Measurements from ENCODE around the gene PRRT1. TPM values are rescaled to one million over a fixed set of nuclear protein-coding genes. Genes with fewer than 3 reads are reported as not detected.

The PRRT1 gene
- total RNA-seq, 1 donor from 2014 or later: 1.3 TPM

DNA sequence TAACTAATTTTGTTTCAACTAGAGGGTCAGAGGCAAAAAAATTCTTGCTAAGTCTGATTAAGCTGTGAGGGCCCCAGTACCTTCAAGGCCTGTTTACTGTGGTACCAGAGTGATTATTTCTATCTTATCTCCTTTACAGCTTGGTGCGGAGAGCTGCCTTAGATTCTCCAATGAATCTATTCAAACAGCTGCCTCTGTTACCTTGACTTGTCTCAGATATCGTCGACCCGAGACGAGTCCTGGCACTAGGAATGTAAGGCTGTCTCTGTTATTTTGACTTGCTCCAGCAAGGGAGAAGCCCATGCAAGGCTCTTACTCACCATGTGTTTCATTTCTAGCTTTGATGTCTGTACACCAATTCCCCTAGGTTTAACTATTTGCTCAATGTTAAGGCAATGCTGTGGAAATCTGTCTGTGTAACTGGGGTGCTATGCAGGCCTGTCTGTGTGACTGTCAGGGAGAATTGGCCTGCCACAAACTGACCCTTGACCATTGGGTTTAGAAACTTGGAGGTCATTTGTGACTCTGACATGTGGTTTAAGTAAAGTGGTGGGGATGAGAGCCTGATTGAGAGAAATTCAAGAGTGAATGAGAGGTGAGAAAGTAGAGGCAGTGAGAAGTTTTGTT lies 11.2 kb downstream of the PRRT1 start:
- TF ChIP-seq, protein P1, sequence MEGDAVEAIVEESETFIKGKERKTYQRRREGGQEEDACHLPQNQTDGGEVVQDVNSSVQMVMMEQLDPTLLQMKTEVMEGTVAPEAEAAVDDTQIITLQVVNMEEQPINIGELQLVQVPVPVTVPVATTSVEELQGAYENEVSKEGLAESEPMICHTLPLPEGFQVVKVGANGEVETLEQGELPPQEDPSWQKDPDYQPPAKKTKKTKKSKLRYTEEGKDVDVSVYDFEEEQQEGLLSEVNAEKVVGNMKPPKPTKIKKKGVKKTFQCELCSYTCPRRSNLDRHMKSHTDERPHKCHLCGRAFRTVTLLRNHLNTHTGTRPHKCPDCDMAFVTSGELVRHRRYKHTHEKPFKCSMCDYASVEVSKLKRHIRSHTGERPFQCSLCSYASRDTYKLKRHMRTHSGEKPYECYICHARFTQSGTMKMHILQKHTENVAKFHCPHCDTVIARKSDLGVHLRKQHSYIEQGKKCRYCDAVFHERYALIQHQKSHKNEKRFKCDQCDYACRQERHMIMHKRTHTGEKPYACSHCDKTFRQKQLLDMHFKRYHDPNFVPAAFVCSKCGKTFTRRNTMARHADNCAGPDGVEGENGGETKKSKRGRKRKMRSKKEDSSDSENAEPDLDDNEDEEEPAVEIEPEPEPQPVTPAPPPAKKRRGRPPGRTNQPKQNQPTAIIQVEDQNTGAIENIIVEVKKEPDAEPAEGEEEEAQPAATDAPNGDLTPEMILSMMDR (IDR thresholded peaks at IDR 0.05): no peak
- Mint-ChIP-seq H3K9me3 (ENCODE audit: low read depth) (no peaks in the 10 kb centered on the region), H3K4me3 (ENCODE audit: unreplicated experiment) (no peak overlapping the region), H3K4me1 (ENCODE audit: low read depth) (no peaks in the 10 kb centered on the region), H3K27ac (ENCODE audit: unreplicated experiment) (no peak overlapping the region), H3K36me3 (ENCODE audit: low read depth) (no peaks in the 10 kb centered on the region), H3K27me3 (ENCODE audit: low read depth) (no peaks in the 10 kb centered on the region)
- DNase-seq (ENCODE audit: low spot score): no peak

DNA sequence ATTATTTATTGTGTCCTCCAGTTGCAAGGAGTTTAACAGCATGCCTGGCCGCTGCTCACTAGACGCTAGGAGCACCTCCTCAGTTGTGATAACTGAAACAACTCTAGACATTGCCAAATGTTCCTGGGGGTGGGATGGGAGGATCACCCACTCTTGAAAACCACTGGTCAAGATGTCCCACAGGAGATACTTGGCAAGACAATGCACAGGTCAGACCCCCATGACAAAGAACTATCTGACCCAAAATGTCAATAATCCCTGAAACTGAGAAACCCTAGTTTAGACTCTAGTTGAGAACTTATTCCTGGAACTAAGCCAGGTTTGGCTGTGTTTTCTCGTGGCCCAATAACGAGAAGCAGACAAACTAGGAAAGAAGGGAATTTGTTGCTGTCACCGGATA lies 12.1 kb downstream of the PRRT1 start:
- TF ChIP-seq, protein P1 (IDR thresholded peaks at IDR 0.05): no peak
- no peaks in the 10 kb centered on the region for H3K27me3 Mint-ChIP-seq (ENCODE audit: low read depth)
- H3K36me3 Mint-ChIP-seq (ENCODE audit: low read depth): no peaks in the 10 kb centered on the region
- no peak overlapping the region for H3K4me3 Mint-ChIP-seq (ENCODE audit: unreplicated experiment)
- H3K27ac Mint-ChIP-seq (ENCODE audit: unreplicated experiment): no peak overlapping the region
- no peaks in the 10 kb centered on the region for H3K4me1 Mint-ChIP-seq (ENCODE audit: low read depth)
- no peak for DNase-seq (ENCODE audit: low spot score)
- no peaks in the 10 kb centered on the region for H3K9me3 Mint-ChIP-seq (ENCODE audit: low read depth)

DNA sequence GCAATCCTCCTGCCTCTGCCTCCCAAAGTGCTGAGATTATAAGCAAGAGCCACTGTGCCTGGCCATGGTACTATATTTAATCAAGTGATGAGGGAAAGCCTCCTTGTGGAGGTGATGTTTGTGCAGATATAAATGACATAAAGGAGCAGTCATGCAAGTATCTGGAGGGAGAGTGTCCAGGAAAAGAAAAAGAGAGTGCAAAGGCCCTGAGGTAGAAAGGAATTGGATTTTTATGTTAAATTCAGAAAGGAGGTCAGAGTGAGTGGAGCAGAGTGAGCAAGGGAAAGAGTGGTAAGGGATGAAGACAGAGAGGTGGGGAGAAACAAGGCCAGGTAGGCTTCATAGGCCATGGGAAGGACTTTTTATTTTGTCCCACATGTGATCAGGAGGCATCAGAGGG lies 14.3 kb downstream of the PRRT1 start:
- no peaks in the 10 kb centered on the region for H3K9me3 Mint-ChIP-seq (ENCODE audit: low read depth)
- peaks cover 11% of the 10 kb centered on the region for H3K4me1 Mint-ChIP-seq (ENCODE audit: low read depth)
- no peaks in the 10 kb centered on the region for H3K27me3 Mint-ChIP-seq (ENCODE audit: low read depth)
- TF ChIP-seq, protein P1 (IDR thresholded peaks at IDR 0.05): no peak
- H3K27ac Mint-ChIP-seq (ENCODE audit: unreplicated experiment): no peak overlapping the region
- no peaks in the 10 kb centered on the region for H3K36me3 Mint-ChIP-seq (ENCODE audit: low read depth)
- no peak for DNase-seq (ENCODE audit: low spot score)
- no peak overlapping the region for H3K4me3 Mint-ChIP-seq (ENCODE audit: unreplicated experiment)

- no peak for DNase-seq (ENCODE audit: low spot score)
- no peak overlapping the region for H3K4me3 Mint-ChIP-seq (ENCODE audit: unreplicated experiment)
- peaks cover 24% of the 10 kb centered on the region for H3K4me1 Mint-ChIP-seq (ENCODE audit: low read depth)
- no peaks in the 10 kb centered on the region for H3K27me3 Mint-ChIP-seq (ENCODE audit: low read depth)
- no peaks in the 10 kb centered on the region for H3K36me3 Mint-ChIP-seq (ENCODE audit: low read depth)
- TF ChIP-seq, protein P1 (IDR thresholded peaks at IDR 0.05): no peak
- no peaks in the 10 kb centered on the region for H3K9me3 Mint-ChIP-seq (ENCODE audit: low read depth)
- H3K27ac Mint-ChIP-seq (ENCODE audit: unreplicated experiment): peak overlapping the region; percentile 14
Measured at GRCh38 chr6:32133786-32134185, 18.0 kb downstream of the PRRT1 start.

- Mint-ChIP-seq H3K4me1 (ENCODE audit: low read depth) (peaks cover 35% of the 10 kb centered on the region), H3K4me3 (ENCODE audit: unreplicated experiment) (no peak overlapping the region)
Measured at GRCh38 chr6:32132110-32132509, 19.6 kb downstream of the PRRT1 start.

More at GRCh38 chr6:32132110-32132509, 19.6 kb downstream of the PRRT1 start:
- Mint-ChIP-seq H3K27me3 (ENCODE audit: low read depth) (no peaks in the 10 kb centered on the region), H3K9me3 (ENCODE audit: low read depth) (no peaks in the 10 kb centered on the region), H3K27ac (ENCODE audit: unreplicated experiment) (no peak overlapping the region), H3K36me3 (ENCODE audit: low read depth) (no peaks in the 10 kb centered on the region)
- TF ChIP-seq, protein P1 (IDR thresholded peaks at IDR 0.05): no peak
- no peak for DNase-seq (ENCODE audit: low spot score)

All from chondrocyte (in vitro differentiated cells).